GM21576 (cell line): Measurements from ENCODE around the gene DPYSL4.

Experiments
- ATAC-seq: cut with Tn5 transposase; IDR thresholded peaks from one replicate; pipeline ENCODE4 v1.9.1; 2021; ENCODE audit warnings: mild to moderate bottlenecking, moderate library complexity; ENCODE audit not compliant: unreplicated experiment

Gene DPYSL4

DNA sequence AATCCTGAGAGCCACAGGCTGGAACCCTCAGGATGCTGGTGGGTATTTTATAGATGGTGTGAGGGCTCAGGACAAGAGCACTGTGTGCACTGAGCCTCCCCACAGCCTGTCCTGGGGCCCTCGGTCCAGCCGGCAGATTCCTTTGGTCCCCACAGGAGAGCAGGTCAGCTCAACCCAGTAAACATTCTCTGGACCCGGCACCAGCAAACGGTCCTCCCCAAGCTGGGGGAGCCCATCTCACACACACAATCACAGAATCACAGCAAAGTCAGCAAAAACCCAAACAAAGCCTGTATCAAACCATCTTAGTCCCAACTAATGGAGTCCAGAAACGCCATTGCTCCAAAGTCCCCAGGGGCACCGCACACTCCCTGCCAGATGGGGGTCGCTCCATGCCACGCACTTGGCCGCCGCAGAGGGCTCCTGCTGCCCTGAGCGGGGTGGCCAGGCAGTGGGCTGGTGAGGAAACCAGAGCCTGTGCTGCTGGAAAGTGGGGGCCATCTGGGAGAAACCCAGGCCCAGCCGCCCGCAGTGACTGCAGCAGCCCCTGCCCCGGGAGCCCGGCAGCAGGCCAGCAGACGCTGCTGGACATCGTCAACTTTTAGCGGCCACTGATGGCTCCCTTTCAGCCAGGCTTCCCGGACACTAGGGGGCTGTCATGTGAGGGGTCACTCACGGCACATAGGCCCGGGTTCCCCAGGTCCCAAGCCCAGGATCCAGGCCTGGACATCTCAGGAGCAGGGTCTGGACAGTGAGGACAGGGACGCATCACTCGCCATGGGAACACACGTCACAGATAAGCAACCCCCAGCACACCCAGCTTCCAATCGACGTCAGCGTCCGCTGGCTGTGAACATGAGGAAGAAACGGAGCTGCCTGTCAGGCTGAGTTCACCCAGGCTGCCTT, 52.6 kb downstream of the DPYSL4 start:
- ATAC-seq: no peak

DNA sequence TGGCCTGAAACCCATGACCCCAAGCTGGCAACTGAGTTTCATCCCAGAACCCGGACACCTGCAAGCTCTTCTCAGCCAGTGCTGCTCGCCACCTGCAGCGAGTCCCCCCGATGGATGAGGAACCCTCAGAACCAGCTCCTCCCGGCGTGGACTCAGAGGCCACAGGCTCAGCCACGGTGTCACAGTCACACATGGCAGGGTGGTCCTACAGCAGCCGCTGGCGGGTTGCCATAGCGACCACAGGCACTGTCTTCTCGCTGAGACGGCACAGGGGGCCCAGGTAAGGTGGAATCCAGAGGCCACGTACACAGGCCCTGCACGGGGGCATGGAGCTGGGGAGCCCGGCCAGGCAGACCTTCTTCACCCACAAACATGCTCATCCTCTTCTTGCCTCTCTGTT, 53.4 kb downstream of the DPYSL4 start:
- ATAC-seq: no peak

DNA sequence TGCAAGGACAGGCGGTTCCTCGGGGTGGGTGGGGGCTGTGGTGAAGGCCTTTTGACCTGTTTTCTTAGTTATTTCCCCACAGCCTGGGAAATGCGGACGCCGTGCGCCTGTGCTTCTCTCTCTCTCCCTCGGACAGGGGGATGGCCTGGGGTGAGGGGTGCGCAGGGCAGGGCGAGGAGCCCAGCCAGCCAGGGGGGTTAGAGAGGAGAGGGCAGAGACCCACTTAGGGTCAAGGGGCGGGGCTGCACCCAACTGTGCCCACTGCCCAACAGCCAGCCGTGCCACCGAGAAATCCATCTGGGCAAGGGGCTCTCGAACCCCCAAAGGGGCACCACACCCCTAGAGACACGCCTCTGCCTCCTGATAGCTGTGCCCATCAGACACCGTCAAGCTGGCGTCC, 53.8 kb downstream of the DPYSL4 start:
- ATAC-seq: no peak

DNA sequence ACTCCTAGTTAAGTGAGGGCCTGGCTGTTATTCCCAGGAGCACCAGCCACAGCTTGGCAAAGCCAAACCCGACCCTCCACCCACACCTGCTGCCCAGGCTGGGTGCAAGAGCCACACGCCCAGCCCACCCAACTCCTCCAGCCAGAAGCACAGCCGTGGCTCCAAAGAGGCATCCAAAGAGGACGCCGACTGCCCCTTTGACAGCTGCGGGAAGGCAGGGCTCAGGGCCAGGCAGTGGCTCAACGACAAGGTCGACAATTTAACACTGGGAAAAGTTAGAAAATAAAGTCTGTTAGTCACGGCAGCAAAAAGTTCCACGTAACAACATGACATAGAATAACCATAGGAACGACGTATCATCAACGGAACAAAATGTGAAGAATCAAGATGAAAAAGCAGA, 54.3 kb downstream of the DPYSL4 start:
- ATAC-seq: no peak

DNA sequence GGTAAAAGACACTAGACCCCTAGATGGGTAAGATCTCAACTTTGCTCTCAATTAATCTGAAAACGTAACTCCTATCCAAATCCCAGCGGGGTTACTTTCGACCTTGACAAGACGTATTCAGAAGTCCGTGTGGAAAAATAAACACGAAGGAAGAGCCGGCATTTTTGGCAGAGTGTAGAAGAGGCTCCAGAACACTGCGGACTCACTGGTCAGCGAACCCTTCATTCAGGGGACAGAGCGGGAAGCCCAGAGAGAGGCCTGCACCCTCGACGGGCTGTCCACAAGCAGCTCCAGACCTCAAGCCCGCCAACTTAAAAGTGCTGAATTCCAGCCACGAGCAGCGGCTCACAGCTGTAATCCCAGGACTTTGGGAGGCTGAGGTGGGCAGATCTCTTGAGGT, 54.7 kb downstream of the DPYSL4 start:
- no peak for ATAC-seq

DNA sequence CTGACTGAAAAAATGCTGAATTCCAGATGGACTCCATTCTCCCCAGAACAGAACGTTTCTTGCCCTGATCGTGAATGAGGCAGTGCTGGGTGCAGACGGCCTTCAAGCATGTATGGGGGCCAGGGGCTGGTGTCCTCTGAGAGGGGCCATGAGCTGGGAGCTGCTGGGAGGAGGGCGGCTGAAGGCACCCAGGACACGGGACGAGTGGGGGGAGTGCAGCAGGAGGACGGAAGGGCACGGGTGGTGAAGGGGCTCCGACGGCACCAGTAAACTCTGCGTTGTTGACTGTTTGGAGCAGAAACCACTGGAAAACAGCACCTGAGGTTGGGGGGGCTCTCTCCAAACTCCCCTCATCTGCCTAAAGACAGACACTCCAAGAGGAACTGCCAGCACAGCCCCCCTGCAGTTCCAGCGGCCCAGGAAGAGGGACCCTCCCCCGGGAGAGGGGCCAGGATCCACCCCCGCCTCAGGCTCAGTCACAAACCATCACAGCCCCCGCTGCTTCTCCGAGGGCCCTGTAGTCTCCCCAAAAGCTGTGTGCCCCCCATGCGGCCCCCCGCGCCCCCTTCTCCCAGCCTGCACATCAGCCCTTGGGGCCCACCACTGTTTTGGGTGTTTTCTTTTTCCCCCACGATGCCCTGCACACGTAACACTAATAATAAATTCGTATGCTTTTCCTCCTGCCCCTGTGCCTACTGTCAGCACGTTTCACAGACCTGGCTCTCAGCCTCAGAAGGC, 55.5 kb downstream of the DPYSL4 start:
- no peak for ATAC-seq

DNA sequence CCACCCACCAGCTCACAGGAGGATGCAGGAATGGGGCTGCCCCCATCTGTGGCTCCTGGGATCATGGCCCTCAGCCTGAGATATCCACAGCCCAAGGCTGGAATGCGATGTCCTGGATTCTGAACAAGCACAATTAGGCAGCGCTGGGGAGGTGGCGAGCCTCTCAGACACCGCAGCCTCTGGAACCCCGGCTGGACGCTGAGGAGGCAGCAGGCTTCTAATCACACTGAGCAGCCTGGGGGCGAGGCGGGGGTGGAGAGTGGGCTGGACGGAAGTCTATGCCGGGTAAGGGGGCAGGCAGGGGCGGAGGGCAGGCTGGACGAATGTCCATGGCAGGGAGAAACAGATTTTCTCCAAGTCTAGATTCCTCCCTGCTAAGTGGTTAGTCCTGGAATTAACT, 56.4 kb downstream of the DPYSL4 start:
- no peak for ATAC-seq

DNA sequence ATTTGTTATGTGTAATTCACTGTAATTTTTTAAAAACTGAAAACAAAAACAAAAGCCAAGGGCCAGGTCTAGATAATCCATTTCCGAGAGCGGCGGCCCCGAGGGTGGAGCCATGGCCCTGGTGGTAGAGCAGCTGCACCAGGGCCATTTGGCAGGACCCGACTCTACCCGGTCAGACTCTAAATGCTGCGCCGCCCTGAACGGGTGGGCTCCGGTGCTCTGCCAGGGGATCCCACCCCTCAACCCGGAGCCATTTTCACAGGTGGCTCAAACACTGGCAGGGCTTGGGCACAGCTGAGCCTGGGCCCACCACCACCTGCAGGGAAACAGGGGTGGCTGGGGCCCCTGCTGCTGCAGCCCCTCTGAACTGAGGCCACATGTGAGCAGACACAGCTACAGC, 56.9 kb downstream of the DPYSL4 start:
- no peak for ATAC-seq

DNA sequence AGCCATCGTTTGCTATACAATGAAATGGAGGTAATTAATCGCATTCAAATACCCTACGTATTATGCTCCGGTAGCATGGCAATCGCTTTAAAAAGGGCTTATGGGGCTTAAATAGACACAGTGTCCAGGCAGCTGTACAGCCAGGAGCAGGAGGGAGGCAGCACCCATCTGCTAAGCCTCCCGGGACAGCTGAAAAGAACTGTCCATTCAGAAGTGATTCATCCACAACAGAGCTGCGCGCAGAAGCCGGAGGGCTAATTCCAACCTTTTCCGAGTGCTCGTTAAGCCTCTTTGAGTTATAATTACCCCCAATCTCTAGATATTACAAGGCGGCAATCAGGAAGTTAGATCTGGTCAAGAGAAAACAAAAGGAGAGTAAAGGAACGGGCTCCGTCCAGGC, 58.3 kb downstream of the DPYSL4 start:
- no peak for ATAC-seq

DNA sequence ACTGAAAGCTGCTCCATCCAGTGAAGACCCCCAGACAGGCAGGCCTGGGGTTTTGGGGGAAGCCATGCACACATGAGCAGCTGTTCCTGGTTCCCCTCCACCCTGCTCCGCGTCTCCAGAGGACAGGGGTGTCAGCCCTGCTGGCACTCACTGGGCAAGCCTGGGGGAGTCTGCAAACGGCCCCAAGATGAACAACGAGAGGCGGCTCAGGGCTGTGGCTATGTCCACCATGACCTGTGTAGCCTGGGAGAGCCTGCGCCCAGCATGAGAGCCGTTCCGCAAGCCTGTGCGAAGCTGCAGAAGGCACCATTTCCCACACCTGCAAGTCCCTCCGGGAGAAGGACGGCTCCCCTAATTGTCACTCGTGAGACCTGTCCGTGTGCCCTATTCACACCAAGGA, 59.5 kb downstream of the DPYSL4 start:
- no peak for ATAC-seq

DNA sequence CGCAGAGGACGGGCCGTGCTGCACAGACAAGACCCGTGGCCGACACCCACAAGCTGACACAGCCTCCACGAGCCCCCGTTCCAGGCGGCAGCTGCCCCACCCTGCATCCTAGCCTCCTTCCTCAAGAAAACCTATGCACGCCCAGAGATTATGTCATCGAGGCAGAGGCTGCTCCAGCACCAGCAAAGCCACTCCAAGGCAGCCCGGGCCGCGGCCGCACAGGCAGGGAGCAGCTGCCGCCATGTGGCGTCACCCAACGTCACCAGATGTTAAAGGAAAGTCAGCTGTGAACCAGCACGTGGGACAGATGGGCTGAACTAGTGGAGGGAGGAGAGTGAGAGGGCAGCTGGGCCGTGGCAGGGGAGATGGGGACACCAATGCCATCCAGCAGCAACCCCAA, 61.2 kb downstream of the DPYSL4 start:
- no peak for ATAC-seq

DNA sequence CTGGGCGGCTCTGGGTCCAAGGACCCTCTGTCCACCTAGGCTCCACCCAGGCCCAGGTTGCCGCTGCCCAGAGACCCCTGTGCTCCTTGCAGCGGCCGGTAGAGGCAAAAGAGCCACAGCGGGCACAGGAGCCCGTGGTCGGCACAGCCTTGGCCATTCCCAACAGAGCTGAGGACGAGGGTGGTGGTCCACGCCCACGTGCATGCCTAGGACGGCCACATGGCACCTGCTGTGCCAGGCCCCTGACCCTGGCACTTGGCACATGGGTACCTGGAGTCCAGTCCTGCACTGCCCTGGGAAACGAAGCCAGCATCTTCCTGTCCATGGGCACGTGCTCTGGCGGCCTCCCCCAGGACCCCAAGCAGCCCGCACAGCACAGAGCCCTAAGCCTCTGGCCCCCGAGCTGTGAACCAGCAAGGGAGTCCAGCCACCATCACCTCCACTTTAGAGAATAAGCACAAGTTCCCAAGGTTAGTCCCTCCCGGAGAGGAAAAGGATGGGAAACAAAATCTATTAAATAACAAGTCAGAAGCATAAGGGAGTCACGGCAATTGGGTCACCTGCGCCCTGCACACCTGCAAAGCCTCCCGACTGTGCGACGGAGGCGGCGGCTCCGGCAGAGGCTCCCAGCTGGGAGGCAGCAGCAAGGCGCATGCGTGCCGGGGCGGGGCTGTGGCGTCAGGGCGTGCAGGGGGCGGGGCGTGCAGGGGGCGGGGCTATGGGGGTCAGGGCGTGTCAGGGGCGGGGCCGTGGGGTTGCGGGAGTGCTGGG, 61.9 kb downstream of the DPYSL4 start:
- no peak for ATAC-seq

DNA sequence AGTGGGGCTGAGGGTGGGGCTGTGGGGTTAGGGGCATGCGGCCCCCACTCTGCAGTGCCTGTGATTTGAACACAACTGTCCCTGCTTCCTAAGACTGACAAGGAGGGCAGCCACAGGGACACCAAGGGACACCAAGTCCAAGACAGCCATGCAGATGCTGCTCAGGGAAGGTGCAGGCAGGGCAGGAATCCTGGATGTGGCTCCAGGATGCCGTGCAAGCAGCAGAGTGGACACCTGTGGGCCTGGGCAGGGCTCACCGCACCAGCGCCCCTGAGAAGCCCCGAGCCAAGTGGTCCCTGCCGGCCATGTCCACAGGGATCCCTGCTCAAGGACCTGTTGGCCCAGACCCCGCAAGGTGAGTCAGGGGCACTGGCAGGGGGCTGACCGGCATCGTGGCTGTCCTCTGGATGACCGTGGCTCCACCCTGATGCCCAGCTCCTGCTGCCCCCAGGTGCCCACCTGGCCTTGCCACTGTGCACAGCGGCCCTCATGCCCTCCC, 62.5 kb downstream of the DPYSL4 start:
- no peak for ATAC-seq

DNA sequence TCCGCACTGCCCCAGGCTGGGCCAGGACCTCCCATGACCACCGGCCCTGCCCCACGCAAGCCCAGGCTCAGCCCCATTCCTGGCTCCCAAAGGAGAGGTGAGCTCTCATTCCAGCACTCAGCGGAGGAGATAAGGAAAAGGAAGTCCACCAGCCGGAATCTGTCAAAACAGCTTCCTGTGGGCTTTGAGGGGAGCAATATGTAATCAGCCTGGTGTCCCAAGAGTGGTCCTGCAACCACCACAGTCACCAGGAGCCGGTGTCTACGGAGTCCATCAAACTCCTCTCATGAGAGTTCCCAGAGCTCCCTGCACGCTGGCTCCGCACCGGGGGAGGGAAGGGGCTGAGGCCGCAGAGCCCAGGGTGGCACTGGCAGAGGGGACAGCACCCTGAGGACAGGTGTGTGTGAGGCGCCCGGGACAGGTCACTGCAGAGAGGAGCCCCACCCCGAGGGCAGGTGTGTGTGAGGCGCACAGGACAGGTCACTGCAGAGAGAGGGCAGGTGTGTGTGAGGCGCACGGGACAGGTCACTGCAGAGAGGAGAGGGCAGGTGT, 63.2 kb downstream of the DPYSL4 start:
- no peak for ATAC-seq

DNA sequence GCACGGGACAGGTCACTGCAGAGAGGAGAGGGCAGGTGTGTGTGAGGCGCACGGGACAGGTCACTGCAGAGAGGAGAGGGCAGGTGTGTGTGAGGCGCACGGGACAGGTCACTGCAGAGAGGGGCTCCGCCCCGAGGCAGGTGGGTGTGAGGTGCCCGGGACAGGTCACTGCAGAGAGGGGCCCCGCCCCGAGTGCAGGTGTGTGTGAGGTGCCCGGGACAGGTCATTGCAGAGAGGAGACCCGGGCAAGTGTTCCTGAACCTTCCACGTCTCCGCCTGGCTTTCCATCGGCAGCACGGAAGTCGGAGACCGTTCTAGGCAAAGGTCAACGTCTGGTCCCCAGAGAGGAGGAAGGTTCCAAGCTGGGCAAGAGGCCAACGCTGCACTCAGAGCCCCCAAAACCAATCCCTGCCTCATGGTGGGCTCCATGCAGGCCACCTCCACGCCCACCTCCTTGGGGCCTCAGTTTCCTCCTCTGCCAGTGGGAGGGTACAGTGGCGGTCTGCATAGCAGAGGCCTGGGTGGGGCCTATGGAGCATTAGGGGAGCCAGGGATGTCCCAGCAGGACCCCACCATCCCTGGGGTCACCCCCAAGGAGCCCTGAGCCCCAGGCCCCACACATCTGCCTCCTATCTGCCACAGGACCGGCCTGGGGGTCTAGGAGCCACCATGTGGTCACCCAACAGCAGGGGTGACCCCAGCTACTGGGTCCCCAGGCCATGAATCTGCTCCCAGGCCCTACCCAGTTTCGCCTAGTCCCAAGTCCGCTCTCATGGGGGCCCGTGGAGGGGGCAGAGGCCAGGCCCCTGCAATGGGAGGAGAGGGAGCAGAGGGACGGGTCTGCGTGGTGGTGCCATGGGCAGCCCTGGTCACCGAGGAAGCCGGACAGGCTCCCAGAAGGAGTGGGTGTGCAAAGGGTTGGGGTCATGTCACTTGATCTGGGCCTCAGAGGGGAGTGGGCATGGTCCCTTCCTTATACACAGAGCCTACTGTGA, 64.0 kb downstream of the DPYSL4 start:
- ATAC-seq: no peak

DNA sequence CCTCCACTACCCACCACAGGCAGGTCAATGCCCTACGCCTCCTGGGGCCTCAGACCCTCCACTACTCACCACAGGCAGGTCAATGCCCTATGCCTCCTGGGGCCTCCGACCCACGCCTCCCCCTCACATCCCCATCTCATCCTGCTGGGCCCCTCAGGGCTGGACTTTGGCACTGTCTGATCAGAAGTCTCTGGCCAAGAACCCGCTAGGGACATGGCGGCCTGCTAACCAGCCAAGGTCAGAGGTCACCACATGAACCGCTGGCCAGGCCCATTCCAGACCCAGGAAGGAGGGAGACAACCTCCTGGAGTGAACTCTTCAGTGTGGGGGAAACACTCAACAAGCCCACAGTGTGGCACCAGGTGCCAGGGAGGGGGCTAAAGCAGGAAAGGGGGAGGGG, 65.2 kb downstream of the DPYSL4 start:
- ATAC-seq: no peak

DNA sequence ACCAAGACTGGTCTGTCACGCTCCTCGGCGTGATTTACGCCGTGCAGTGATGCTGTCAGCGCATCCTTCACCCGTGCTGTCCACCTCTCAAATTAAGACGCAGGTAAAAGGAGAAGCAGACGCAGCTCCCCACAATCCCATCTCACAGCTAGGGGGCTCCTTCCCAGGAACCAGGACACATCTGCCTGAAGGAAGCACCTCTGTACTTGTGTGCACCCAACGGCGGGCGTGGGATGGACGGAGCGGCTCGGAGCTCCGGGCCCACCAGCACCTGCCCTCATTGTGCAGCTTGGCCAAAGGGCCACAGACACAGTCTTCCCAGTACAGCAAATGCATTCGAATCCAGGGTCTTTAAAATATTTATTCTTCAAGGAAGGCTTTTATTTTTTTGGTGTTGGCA, 65.7 kb downstream of the DPYSL4 start:
- ATAC-seq: no peak

DNA sequence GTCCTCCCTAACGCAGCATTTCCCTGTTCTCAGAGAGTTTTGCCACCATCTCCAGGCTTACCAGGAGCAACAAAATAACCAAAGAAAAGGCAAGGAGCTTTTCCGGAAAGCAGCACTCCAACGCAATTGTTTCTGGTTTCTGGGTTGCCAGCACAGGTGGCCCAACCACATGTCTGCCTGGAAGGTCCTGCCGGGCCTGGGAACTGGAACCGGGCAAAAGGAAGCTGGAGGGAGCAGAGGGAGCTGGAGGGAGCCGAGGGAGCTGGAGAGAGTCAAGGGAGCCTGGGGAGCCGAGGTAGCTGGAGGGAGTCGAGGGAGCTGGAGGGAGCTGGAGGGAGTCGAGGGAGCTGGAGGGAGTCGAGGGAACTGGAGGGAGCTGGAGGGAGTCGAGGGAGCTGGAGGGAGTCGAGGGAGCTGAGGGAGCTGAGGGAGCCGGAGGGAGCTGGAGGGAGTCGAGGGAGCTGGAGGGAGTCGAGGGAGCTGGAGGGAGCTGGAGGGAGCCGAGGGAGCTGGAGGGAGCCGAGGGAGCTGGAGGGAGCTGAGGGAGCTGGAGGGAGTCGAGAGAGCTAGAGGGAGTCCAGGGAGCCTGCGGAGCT, 66.4 kb downstream of the DPYSL4 start:
- ATAC-seq: no peak

DNA sequence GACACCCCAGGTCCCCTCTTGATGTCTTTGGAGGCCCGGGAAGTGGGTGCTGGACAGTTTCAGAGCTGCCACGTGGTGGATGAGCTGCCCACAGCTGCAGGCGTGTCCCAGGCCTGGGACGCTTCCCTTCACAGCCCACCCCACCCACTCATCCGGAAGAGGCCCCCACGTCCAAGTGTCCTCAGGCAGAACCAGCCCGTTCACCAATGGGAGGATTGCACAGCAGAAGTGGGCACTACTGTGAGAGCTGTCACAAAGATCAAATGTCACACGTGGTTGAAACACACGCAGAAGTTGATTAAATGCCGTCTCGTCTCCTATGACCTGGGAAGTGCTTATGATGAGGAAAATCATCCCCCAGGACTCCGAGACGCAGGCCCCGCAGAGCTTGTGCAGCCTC, 68.1 kb downstream of the DPYSL4 start:
- ATAC-seq: no peak
